Measurements from ENCODE around the gene MATN4.
"Not testable (repeated sequence)": the region's sequence is repeated elsewhere in the genome, so short reads cannot be mapped to it uniquely, and the experiment has no call there.

Gene MATN4

GRCh38 chr20:45308117-45308778, at the start of gene MATN4:
Gene MATN4 (minus strand): TSS chr20:45308299. CDS start chr20:45305582, 2,717 bp downstream.
- DNase-seq, result no peak

GRCh38 chr20:45355209-45356084, 47.3 kb upstream of the MATN4 start:
- DNase-seq, result no peak

- DNase-seq, result no peak
Measured at GRCh38 chr20:45354423-45355208, 46.5 kb upstream of the MATN4 start.

- no peak for DNase-seq
Measured at GRCh38 chr20:45353746-45354145, 45.6 kb upstream of the MATN4 start.

- DNase-seq, result no peak
Measured at GRCh38 chr20:45352729-45353128, 44.6 kb upstream of the MATN4 start.

- DNase-seq, result not testable (repeated sequence)
Measured at GRCh38 chr20:45350795-45351194, 42.7 kb upstream of the MATN4 start.

- DNase-seq, result no peak
Measured at GRCh38 chr20:45350217-45350616, 42.1 kb upstream of the MATN4 start.

GRCh38 chr20:45347936-45348778, 40.1 kb upstream of the MATN4 start, which contains the start of gene SDC4:
Gene SDC4 (minus strand): TSS chr20:45348424. CDS start chr20:45348384, 40 bp downstream.
- DNase-seq, result peak; percentile 70

GRCh38 chr20:45347297-45347935, 39.3 kb upstream of the MATN4 start:
- DNase-seq, result no peak

- DNase-seq, result no peak
Measured at GRCh38 chr20:45346851-45347250, 38.8 kb upstream of the MATN4 start.

GRCh38 chr20:45346291-45346718, 38.2 kb upstream of the MATN4 start:
- DNase-seq, result no peak

GRCh38 chr20:45345104-45345936, 37.2 kb upstream of the MATN4 start:
- DNase-seq, result no peak

GRCh38 chr20:45344168-45344860, 36.2 kb upstream of the MATN4 start:
- DNase-seq, result no peak

GRCh38 chr20:45343532-45344167, 35.6 kb upstream of the MATN4 start:
- DNase-seq, result peak; percentile 82

GRCh38 chr20:45342855-45343531, 34.9 kb upstream of the MATN4 start:
- DNase-seq, result no peak

- DNase-seq, result no peak
Measured at GRCh38 chr20:45341939-45342854, 34.1 kb upstream of the MATN4 start.

GRCh38 chr20:45341579-45341938, 33.5 kb upstream of the MATN4 start:
- no peak for DNase-seq

- DNase-seq, result no peak
Measured at GRCh38 chr20:45340951-45341350, 32.9 kb upstream of the MATN4 start.
